A673 (cell line): ENCODE results near the gene CXCR3.

Experiments
- EZH2 ChIP-seq: fragments of 200-600 bp; sonication (generic); IDR thresholded peaks from 2 replicates; pipeline ENCODE4 v1.6.1; 2017; ENCODE audit warnings: borderline replicate concordance, low read depth, mild to moderate bottlenecking, mixed read lengths, antibody characterized with exemption, low read length; ENCODE audit not compliant: poor library complexity, severe bottlenecking
- TF ChIP-seq, protein P1 (sequence below): fragments of 300-800, 200-600 bp; sonication (generic); conservative IDR thresholded peaks from 2 replicates; pipeline ENCODE4 v1.5.1; 2017; ENCODE audit warnings: low read depth, mild to moderate bottlenecking, antibody characterized with exemption, low read length, moderate library complexity, mixed read lengths

DNA sequence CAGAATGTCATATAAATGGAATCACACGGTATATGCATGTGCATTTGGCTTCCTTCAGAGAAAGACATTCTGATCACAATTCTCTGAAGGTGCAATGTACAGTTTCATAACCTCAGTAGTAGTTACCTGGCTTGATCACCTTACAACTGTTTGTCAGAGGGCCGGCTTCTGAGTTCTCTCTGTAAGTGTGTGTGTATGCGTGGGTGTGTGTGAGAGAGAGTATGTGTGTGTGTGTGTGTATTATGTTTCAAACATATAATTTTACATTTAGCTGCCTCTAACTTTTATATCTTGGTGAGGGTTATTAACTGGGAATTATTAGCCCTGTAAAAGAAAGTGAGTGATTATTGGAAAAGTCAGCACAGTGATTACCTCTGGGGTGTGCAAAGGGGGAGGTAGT is 41.0 kb upstream of the CXCR3 start:
- no peak for TF ChIP-seq EZH2
- TF ChIP-seq, protein P1, sequence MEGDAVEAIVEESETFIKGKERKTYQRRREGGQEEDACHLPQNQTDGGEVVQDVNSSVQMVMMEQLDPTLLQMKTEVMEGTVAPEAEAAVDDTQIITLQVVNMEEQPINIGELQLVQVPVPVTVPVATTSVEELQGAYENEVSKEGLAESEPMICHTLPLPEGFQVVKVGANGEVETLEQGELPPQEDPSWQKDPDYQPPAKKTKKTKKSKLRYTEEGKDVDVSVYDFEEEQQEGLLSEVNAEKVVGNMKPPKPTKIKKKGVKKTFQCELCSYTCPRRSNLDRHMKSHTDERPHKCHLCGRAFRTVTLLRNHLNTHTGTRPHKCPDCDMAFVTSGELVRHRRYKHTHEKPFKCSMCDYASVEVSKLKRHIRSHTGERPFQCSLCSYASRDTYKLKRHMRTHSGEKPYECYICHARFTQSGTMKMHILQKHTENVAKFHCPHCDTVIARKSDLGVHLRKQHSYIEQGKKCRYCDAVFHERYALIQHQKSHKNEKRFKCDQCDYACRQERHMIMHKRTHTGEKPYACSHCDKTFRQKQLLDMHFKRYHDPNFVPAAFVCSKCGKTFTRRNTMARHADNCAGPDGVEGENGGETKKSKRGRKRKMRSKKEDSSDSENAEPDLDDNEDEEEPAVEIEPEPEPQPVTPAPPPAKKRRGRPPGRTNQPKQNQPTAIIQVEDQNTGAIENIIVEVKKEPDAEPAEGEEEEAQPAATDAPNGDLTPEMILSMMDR, result no peak
